NCI-H345 (cell line): ENCODE results near the gene PGS1.

Source experiments
- DNase-seq: peaks from one replicate; lab custom pipeline; 2025; lab: John Stamatoyannopoulos, UW

Gene PGS1

DNA sequence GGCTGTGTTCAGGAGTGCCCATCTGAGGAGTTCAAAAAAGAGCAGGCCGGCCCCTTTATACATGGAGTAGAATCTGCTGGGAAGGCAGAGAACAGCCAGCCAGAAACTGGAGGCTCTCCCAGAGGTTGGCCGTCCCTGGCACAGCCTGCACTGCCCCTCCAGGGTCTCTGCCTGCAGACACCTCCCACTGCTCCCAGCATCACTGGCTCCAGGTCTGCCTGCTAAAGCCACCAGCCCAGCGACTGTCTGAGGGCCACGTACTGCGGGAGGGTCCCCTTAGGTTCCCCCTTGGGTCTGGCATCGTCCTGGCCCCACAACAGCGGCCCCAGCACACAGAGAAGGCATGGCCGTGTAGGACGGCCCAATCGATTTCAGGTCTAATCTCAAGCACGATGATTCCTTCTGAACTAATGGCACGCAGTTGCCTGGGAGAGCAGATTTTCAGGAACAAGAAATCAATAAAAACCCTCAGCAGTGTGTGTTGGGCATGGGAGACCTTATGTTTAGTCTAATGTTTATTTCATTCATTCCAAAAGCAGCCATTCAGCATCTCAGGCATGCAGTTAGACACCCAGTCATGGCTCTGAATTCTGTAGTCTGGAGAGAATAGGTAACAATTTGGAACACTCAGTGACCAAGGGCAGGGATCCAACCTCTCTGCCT lies 95.6 kb downstream of the PGS1 start:
- no peak for DNase-seq
